NCI-H82 treated with DMSO at 0.1 percent for 48 hours (cell line): ENCODE data around the gene PRPF40A.
A peak's percentile ranks its signal among the peaks of the same experiment; 100 is the strongest.

Experiments used
- DNase-seq: peaks from one replicate; lab custom pipeline; 2025; ENCODE audit not compliant: unreplicated experiment; lab: John Stamatoyannopoulos, UW

The PRPF40A gene

GRCh38 chr2:152718076-152718908 is 1.0 kb upstream of the PRPF40A start, which contains the start of gene ARL6IP6:
Gene ARL6IP6 (plus strand): TSS chr2:152718620. CDS start chr2:152718625, 5 bp downstream.
- DNase-seq, result peak; percentile 79

- DNase-seq, result peak; percentile 41
Measured at GRCh38 chr2:152716805-152717227, 445 bp downstream of the PRPF40A start.

- no peak for DNase-seq
Measured at GRCh38 chr2:152715854-152716428, 1.3 kb downstream of the PRPF40A start.

GRCh38 chr2:152715112-152715511 is 2.1 kb downstream of the PRPF40A start:
- no peak for DNase-seq

- DNase-seq, result no peak
Measured at GRCh38 chr2:152710713-152711112, 6.5 kb downstream of the PRPF40A start.

GRCh38 chr2:152708742-152709141 is 8.5 kb downstream of the PRPF40A start:
- DNase-seq, result no peak

GRCh38 chr2:152706477-152707021 is 10.7 kb downstream of the PRPF40A start:
- no peak for DNase-seq

- DNase-seq, result no peak
Measured at GRCh38 chr2:152701198-152701597, 16.1 kb downstream of the PRPF40A start.

- no peak for DNase-seq
Measured at GRCh38 chr2:152696476-152696875, 20.8 kb downstream of the PRPF40A start.

GRCh38 chr2:152695763-152696162 is 21.5 kb downstream of the PRPF40A start:
- no peak for DNase-seq

GRCh38 chr2:152694161-152694661 is 23.1 kb downstream of the PRPF40A start:
- no peak for DNase-seq

- DNase-seq, result no peak
Measured at GRCh38 chr2:152693033-152693432, 24.2 kb downstream of the PRPF40A start.

GRCh38 chr2:152686321-152686720 is 30.9 kb downstream of the PRPF40A start:
- DNase-seq, result no peak

- no peak for DNase-seq
Measured at GRCh38 chr2:152683400-152683799, 33.9 kb downstream of the PRPF40A start.

- DNase-seq, result no peak
Measured at GRCh38 chr2:152682663-152683062, 34.6 kb downstream of the PRPF40A start.

GRCh38 chr2:152678808-152679207 is 38.5 kb downstream of the PRPF40A start:
- DNase-seq, result no peak

GRCh38 chr2:152676461-152676860 is 40.8 kb downstream of the PRPF40A start:
- DNase-seq, result no peak

GRCh38 chr2:152674334-152674733 is 42.9 kb downstream of the PRPF40A start:
- no peak for DNase-seq

GRCh38 chr2:152664725-152665124 is 52.5 kb downstream of the PRPF40A start:
- no peak for DNase-seq

GRCh38 chr2:152661076-152661475 is 56.2 kb downstream of the PRPF40A start:
- no peak for DNase-seq

GRCh38 chr2:152658221-152658620 is 59.0 kb downstream of the PRPF40A start:
- DNase-seq, result no peak

- DNase-seq, result no peak
Measured at GRCh38 chr2:152657043-152657442, 60.2 kb downstream of the PRPF40A start.
